Measurements from ENCODE around the gene CTTNBP2. TPM values are rescaled to one million over a fixed set of nuclear protein-coding genes. Genes with fewer than 3 reads are reported as not detected.
A peak's percentile ranks its signal among the peaks of the same experiment; 100 is the strongest.

CTTNBP2 gene
- total and polyA plus RNA-seq, 2 of the 13 experiments (the other 11 are each of a cell fraction or from before 2014, with no cell fraction given) = not detected

DNA sequence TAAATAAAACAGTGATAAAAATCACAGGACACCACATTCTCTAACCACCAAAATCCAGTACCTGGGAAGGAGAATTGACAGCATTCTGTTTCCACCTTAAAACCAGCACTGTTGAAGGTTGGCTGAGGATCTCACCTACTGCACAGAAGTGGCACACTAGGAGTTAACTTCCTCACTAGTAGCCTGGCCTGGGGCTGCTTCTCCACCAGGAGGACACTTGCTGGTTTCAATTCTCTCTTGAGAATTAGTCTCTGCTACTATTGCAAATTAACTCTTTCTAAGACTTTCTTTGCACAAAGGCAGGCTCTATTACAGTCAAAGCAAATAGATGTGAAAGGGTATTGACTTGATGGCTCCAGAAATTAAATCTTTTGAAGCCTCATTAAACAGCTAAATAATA, 2.3 kb upstream of the CTTNBP2 start:
- no TSS peak for BruUV-seq (replicated peaks)

DNA sequence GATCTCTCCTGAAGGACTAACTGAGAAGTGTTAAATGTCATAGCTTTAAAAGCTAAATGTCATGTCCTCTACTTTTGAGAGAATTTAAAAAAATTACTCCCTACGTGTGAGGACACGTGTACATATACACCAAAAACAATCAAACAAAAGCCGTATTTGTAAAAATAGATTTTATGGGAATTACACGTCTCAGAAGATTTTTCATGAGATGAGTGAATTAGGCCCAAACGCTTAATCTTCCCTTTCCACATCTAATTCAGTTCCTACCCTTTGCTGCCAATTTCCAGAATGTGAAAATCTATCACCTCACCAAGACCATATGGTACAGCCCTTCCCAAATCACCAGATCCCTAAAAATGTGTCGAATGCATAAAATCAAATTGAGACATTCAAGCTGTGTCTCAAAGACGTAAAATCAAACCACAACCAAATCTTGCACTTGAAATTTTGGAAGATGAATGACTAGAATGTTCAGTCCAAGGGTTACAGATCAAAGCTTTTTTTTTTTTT, 1.0 kb upstream of the CTTNBP2 start:
- Histone ChIP-seq H3K36me3 (replicated peaks in 1 of 2; ENCODE audit: control insufficient read depth in 1 of 2, insufficient read depth in 2 of 2, low read length in 2 of 2) (no peaks in the 10 kb centered on the region), H4K20me1 (ENCODE audit: insufficient read depth, low read length) (no peaks in the 10 kb centered on the region), H3K4me3 (replicated peaks in 1 of 3; ENCODE audit: insufficient read depth in 1 of 3, low read depth in 2 of 3, low read length in 3 of 3) (no peak overlapping the region), H3K27me3 (ENCODE audit: control insufficient read depth in 1 of 2, insufficient read depth in 2 of 2, low read length in 2 of 2) (peaks cover 4 to 40% of the 10 kb centered on the region in 2 experiments), H3K4me2 (ENCODE audit: low read depth, low read length) (no peak overlapping the region), H3K9me3 (ENCODE audit: low read length) (no peaks in the 10 kb centered on the region), H3K9ac (ENCODE audit: insufficient read depth, low read depth, low read length) (no peak overlapping the region), H3K79me2 (ENCODE audit: insufficient read depth, low read length) (no peaks in the 10 kb centered on the region), H3K27ac (ENCODE audit: extremely low read length, insufficient read depth, low read length) (no peak overlapping the region), H3K4me1 (ENCODE audit: insufficient read depth, low read length) (peaks cover 5% of the 10 kb centered on the region; the same call in 1 of the 2 replicates), H2AFZ (ENCODE audit: low read length) (no peak overlapping the region)
- TF ChIP-seq RELA (CRISPR knock-in tag; IDR thresholded peaks at IDR 0.05) (no peak), CBX2 (IDR thresholded peaks at IDR 0.05; ENCODE audit: low read depth, low read length) (peak; percentile 68; the same call in 1 of the 2 replicates), CBX2 (CRISPR knock-in tag; IDR thresholded peaks at IDR 0.05; ENCODE audit: low read depth) (no peak), MEIS2 (CRISPR knock-in tag; IDR thresholded peaks at IDR 0.05) (no peak), ZNF776 (CRISPR knock-in tag; IDR thresholded peaks at IDR 0.05) (no peak)
- DNase-seq (ENCODE audit: low spot score) = no peak
- FAIRE-seq = no peak
- POLR2A ChIA-PET = no interaction called here
- in situ Hi-C loops (cut with HindIII; ENCODE audit: extremely low pct_ligation_motif_present, low pct_unique_long_range_greater_than_20kb) (no loop called here), intact Hi-C loops (cut with micrococcal nuclease; ENCODE audit: unreplicated experiment) (no loop called here)
- CTCF ChIA-PET (ENCODE audit: low intra/inter-chr PET ratio, low total read pairs) = no interaction called here
- WGBS (ENCODE audit: low lambda C conversion rate) = 12% methylated on average over 7 of the region's 7 CpGs
- ATAC-seq = no peak
- BruUV-seq (replicated peaks) = no TSS peak

More for the DNA sequence above, 2.3 kb upstream of the CTTNBP2 start:
- DNase-seq (ENCODE audit: low spot score) (no peak), FAIRE-seq (no peak), ATAC-seq (no peak)
- peaks cover 5% of the 10 kb centered on the region; the same call in 1 of the 2 replicates for H3K4me1 ChIP-seq (ENCODE audit: insufficient read depth, low read length)
- POLR2A ChIA-PET = no interaction called here
- H4K20me1 ChIP-seq (ENCODE audit: insufficient read depth, low read length) = no peaks in the 10 kb centered on the region
- in situ Hi-C loops (cut with HindIII; ENCODE audit: extremely low pct_ligation_motif_present, low pct_unique_long_range_greater_than_20kb) (no loop called here), intact Hi-C loops (cut with micrococcal nuclease; ENCODE audit: unreplicated experiment) (no loop called here)
- no peak overlapping the region for H3K4me3 ChIP-seq (replicated peaks in 1 of 3; ENCODE audit: insufficient read depth in 1 of 3, low read depth in 2 of 3, low read length in 3 of 3)
- peaks cover 4 to 33% of the 10 kb centered on the region in 2 experiments for H3K27me3 ChIP-seq (ENCODE audit: control insufficient read depth in 1 of 2, insufficient read depth in 2 of 2, low read length in 2 of 2)
- no peak overlapping the region for H2AFZ ChIP-seq (ENCODE audit: low read length)
- CTCF ChIA-PET (ENCODE audit: low intra/inter-chr PET ratio, low total read pairs) = no interaction called here
- no peak overlapping the region for H3K9ac ChIP-seq (ENCODE audit: insufficient read depth, low read depth, low read length)
- H3K4me2 ChIP-seq (ENCODE audit: low read depth, low read length) = no peak overlapping the region
- H3K27ac ChIP-seq (ENCODE audit: extremely low read length, insufficient read depth, low read length) = no peak overlapping the region
- no peaks in the 10 kb centered on the region for H3K79me2 ChIP-seq (ENCODE audit: insufficient read depth, low read length)
- TF ChIP-seq SKI (IDR thresholded peaks at IDR 0.05; ENCODE audit: partially characterized antibody) (no peak), ZNF652 (CRISPR knock-in tag; IDR thresholded peaks at IDR 0.05; ENCODE audit: borderline replicate concordance, low read depth) (peak; percentile 49; the same call in 1 of the 2 replicates)
- no peaks in the 10 kb centered on the region for H3K36me3 ChIP-seq (replicated peaks in 1 of 2; ENCODE audit: control insufficient read depth in 1 of 2, insufficient read depth in 2 of 2, low read length in 2 of 2)
- no peaks in the 10 kb centered on the region for H3K9me3 ChIP-seq (ENCODE audit: low read length)

All from HepG2 (cell line).